Measurements from ENCODE around the gene PIGT.
A peak's percentile ranks its signal among the peaks of the same experiment; 100 is the strongest.

PIGT gene

GRCh38 chr20:45459606-45460005 lies 43.7 kb downstream of the PIGT start:
- H3K4me3 ChIP-seq (replicated peaks; ENCODE audit: low read depth, low read length): no peak overlapping the region
- DNase-seq (ENCODE audit: low read depth): peak; percentile 7
- peak; percentile 21 for TF ChIP-seq CTCF (IDR thresholded peaks at IDR 0.05; ENCODE audit: low read length, missing control alignments)

GRCh38 chr20:45461225-45461624 lies 45.3 kb downstream of the PIGT start:
- no peak for TF ChIP-seq CTCF (IDR thresholded peaks at IDR 0.05; ENCODE audit: low read length, missing control alignments)
- H3K4me3 ChIP-seq (replicated peaks; ENCODE audit: low read depth, low read length): no peak overlapping the region
- DNase-seq (ENCODE audit: low read depth): no peak

GRCh38 chr20:45462711-45463509 lies 47.0 kb downstream of the PIGT start:
- TF ChIP-seq CTCF (IDR thresholded peaks at IDR 0.05; ENCODE audit: low read length, missing control alignments): no peak
- no peak for DNase-seq (ENCODE audit: low read depth)
- H3K4me3 ChIP-seq (replicated peaks; ENCODE audit: low read depth, low read length): no peak overlapping the region

- no peak for DNase-seq (ENCODE audit: low read depth)
- TF ChIP-seq CTCF (IDR thresholded peaks at IDR 0.05; ENCODE audit: low read length, missing control alignments): no peak
Observed at GRCh38 chr20:45463709-45464108, 47.8 kb downstream of the PIGT start.

GRCh38 chr20:45465491-45466266 lies 49.7 kb downstream of the PIGT start:
- H3K4me3 ChIP-seq (replicated peaks; ENCODE audit: low read depth, low read length): no peak overlapping the region
- DNase-seq (ENCODE audit: low read depth): no peak
- TF ChIP-seq CTCF (IDR thresholded peaks at IDR 0.05; ENCODE audit: low read length, missing control alignments): no peak

More at GRCh38 chr20:45463709-45464108, 47.8 kb downstream of the PIGT start:
- H3K4me3 ChIP-seq (replicated peaks; ENCODE audit: low read depth, low read length): no peak overlapping the region

- no peak for TF ChIP-seq CTCF (IDR thresholded peaks at IDR 0.05; ENCODE audit: low read length, missing control alignments)
Observed at GRCh38 chr20:45467172-45467571, 51.2 kb downstream of the PIGT start.

More at GRCh38 chr20:45467172-45467571, 51.2 kb downstream of the PIGT start:
- H3K4me3 ChIP-seq (replicated peaks; ENCODE audit: low read depth, low read length): no peak overlapping the region
- DNase-seq (ENCODE audit: low read depth): no peak
